Chondrocyte (in vitro differentiated cells): ENCODE results near the gene SESN1. TPM values are rescaled to one million over a fixed set of nuclear protein-coding genes. Genes with fewer than 3 reads are reported as not detected.
"Not testable (repeated sequence)": the region's sequence is repeated elsewhere in the genome, so short reads cannot be mapped to it uniquely, and the experiment has no call there.

ENCODE experiments used
- DNase-seq: peaks from one replicate; pipeline ENCODE4 v3.0.0; 2021; ENCODE audit warnings: mixed read lengths, low spot score
- H3K27ac Mint-ChIP-seq: one replicate; pipeline ENCODE4 v1.8.0; 2021; ENCODE audit warnings: mild to moderate bottlenecking, moderate library complexity, mixed read lengths; ENCODE audit not compliant: unreplicated experiment
- H3K27me3 Mint-ChIP-seq: 2 replicates; pipeline ENCODE4 v1.8.0; 2021; ENCODE audit warnings: low read depth, mixed read lengths
- H3K36me3 Mint-ChIP-seq: 2 replicates; pipeline ENCODE4 v1.8.0; 2021; ENCODE audit warnings: low read depth, mixed read lengths
- H3K4me1 Mint-ChIP-seq: 2 replicates; pipeline ENCODE4 v1.8.0; 2021; ENCODE audit warnings: low read depth, mild to moderate bottlenecking, mixed read lengths
- H3K4me3 Mint-ChIP-seq: one replicate; pipeline ENCODE4 v1.8.0; 2021; ENCODE audit warnings: mild to moderate bottlenecking, moderate library complexity, mixed read lengths; ENCODE audit not compliant: unreplicated experiment
- H3K9me3 Mint-ChIP-seq: 2 replicates; pipeline ENCODE4 v1.8.0; 2021; ENCODE audit warnings: low read depth, mixed read lengths
- CTCF ChIP-seq: fragments of 200-600 bp; sonication (generic); IDR thresholded peaks from 2 replicates; pipeline ENCODE4 v1.5.0; 2021; ENCODE audit warnings: antibody characterized with exemption, mild to moderate bottlenecking, moderate library complexity
- total RNA-seq: library from RNA; stranded (reverse); gene quantifications from 3 replicates; pipeline ENCODE4 v1.2.1, GENCODE V29; 2021

The SESN1 gene
- total RNA-seq, 1 donor from 2014 or later = 9.5 TPM

GRCh38 chr6:109118337-109118736, 23.7 kb upstream of the SESN1 start:
- no peaks in the 10 kb centered on the region for H3K9me3 Mint-ChIP-seq
- peaks cover 19% of the 10 kb centered on the region for H3K4me1 Mint-ChIP-seq
- DNase-seq = no peak
- no peak overlapping the region for H3K27ac Mint-ChIP-seq
- H3K27me3 Mint-ChIP-seq = no peaks in the 10 kb centered on the region
- no peaks in the 10 kb centered on the region for H3K36me3 Mint-ChIP-seq
- TF ChIP-seq CTCF = no peak
- no peak overlapping the region for H3K4me3 Mint-ChIP-seq

- TF ChIP-seq CTCF = no peak
- H3K27ac Mint-ChIP-seq = no peak overlapping the region
- no peak overlapping the region for H3K4me3 Mint-ChIP-seq
- no peaks in the 10 kb centered on the region for H3K36me3 Mint-ChIP-seq
- peaks cover 23% of the 10 kb centered on the region for H3K4me1 Mint-ChIP-seq
- no peaks in the 10 kb centered on the region for H3K9me3 Mint-ChIP-seq
- no peak for DNase-seq
- H3K27me3 Mint-ChIP-seq = no peaks in the 10 kb centered on the region
Measured at GRCh38 chr6:109117346-109118035, 22.8 kb upstream of the SESN1 start.

- peaks cover 15% of the 10 kb centered on the region for H3K9me3 Mint-ChIP-seq
- not testable (repeated sequence) for H3K27me3 Mint-ChIP-seq, H3K27ac Mint-ChIP-seq, DNase-seq, H3K36me3 Mint-ChIP-seq, H3K4me3 Mint-ChIP-seq, H3K4me1 Mint-ChIP-seq
Measured at GRCh38 chr6:109112663-109113062, 18.0 kb upstream of the SESN1 start.

GRCh38 chr6:109109663-109110062, 15.0 kb upstream of the SESN1 start:
- not testable (repeated sequence) for H3K4me1 Mint-ChIP-seq, H3K36me3 Mint-ChIP-seq, DNase-seq, H3K27ac Mint-ChIP-seq, H3K4me3 Mint-ChIP-seq, H3K27me3 Mint-ChIP-seq
- peaks cover 15% of the 10 kb centered on the region for H3K9me3 Mint-ChIP-seq

GRCh38 chr6:109105681-109106080, 11.0 kb upstream of the SESN1 start:
- Mint-ChIP-seq H3K36me3 (peaks cover 6% of the 10 kb centered on the region), H3K4me3 (no peak overlapping the region), H3K4me1 (no peaks in the 10 kb centered on the region), H3K27ac (no peak overlapping the region), H3K27me3 (no peaks in the 10 kb centered on the region), H3K9me3 (peaks cover 7% of the 10 kb centered on the region)
- TF ChIP-seq CTCF = no peak
- no peak for DNase-seq

- Mint-ChIP-seq H3K27me3 (no peaks in the 10 kb centered on the region), H3K4me1 (no peaks in the 10 kb centered on the region), H3K27ac (no peak overlapping the region), H3K36me3 (no peaks in the 10 kb centered on the region), H3K9me3 (no peaks in the 10 kb centered on the region), H3K4me3 (no peak overlapping the region)
- no peak for DNase-seq
- TF ChIP-seq CTCF = no peak
Measured at GRCh38 chr6:109104512-109104911, 9.9 kb upstream of the SESN1 start.
